ENCODE data around the gene GRAP2.

The GRAP2 gene

GRCh38 chr22:39997421-39997820, 96.5 kb downstream of the GRAP2 start:
- no peak for DNase-seq

GRCh38 chr22:39997939-39998726, 97.2 kb downstream of the GRAP2 start:
- DNase-seq = no peak

- no peak for DNase-seq
These were observed 98.4 kb downstream of the GRAP2 start for GRCh38 chr22:39999144-39999757.

GRCh38 chr22:40000171-40000570, 99.3 kb downstream of the GRAP2 start:
- DNase-seq = no peak

- no peak for DNase-seq
These were observed 100.2 kb downstream of the GRAP2 start for GRCh38 chr22:40001106-40001505.

- DNase-seq = no peak
These were observed 101.1 kb downstream of the GRAP2 start for GRCh38 chr22:40001800-40002577.

- DNase-seq = no peak
These were observed 102.2 kb downstream of the GRAP2 start for GRCh38 chr22:40002935-40003715.

GRCh38 chr22:40004836-40005235, 104.0 kb downstream of the GRAP2 start:
- DNase-seq = no peak

GRCh38 chr22:40006641-40007040, 105.8 kb downstream of the GRAP2 start:
- no peak for DNase-seq

- no peak for DNase-seq
These were observed 107.2 kb downstream of the GRAP2 start for GRCh38 chr22:40007853-40008710.

- DNase-seq = no peak
These were observed 107.9 kb downstream of the GRAP2 start for GRCh38 chr22:40008726-40009291.

- DNase-seq = no peak
These were observed 108.4 kb downstream of the GRAP2 start for GRCh38 chr22:40009292-40009774.

- peak; percentile 33 for DNase-seq
These were observed 109.2 kb downstream of the GRAP2 start for GRCh38 chr22:40009951-40010671.

GRCh38 chr22:40010746-40011145, 109.9 kb downstream of the GRAP2 start:
- DNase-seq = no peak

- no peak for DNase-seq
These were observed 113.9 kb downstream of the GRAP2 start for GRCh38 chr22:40014667-40015248.

GRCh38 chr22:40015358-40015976, 114.6 kb downstream of the GRAP2 start:
- no peak for DNase-seq

- no peak for DNase-seq
These were observed 117.2 kb downstream of the GRAP2 start for GRCh38 chr22:40018051-40018450.

GRCh38 chr22:40019100-40019499, 118.2 kb downstream of the GRAP2 start:
- DNase-seq = no peak

- DNase-seq = no peak
These were observed 120.1 kb downstream of the GRAP2 start for GRCh38 chr22:40020956-40021355.
